HG02798 (cell line): ENCODE results near the gene SERPINE2.

Experiments
- ATAC-seq: cut with Tn5 transposase; IDR thresholded peaks from one replicate; pipeline ENCODE4 v1.9.1; 2021; ENCODE audit warnings: mild to moderate bottlenecking; ENCODE audit not compliant: unreplicated experiment, poor library complexity

SERPINE2 gene, protein sequence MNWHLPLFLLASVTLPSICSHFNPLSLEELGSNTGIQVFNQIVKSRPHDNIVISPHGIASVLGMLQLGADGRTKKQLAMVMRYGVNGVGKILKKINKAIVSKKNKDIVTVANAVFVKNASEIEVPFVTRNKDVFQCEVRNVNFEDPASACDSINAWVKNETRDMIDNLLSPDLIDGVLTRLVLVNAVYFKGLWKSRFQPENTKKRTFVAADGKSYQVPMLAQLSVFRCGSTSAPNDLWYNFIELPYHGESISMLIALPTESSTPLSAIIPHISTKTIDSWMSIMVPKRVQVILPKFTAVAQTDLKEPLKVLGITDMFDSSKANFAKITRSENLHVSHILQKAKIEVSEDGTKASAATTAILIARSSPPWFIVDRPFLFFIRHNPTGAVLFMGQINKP

DNA sequence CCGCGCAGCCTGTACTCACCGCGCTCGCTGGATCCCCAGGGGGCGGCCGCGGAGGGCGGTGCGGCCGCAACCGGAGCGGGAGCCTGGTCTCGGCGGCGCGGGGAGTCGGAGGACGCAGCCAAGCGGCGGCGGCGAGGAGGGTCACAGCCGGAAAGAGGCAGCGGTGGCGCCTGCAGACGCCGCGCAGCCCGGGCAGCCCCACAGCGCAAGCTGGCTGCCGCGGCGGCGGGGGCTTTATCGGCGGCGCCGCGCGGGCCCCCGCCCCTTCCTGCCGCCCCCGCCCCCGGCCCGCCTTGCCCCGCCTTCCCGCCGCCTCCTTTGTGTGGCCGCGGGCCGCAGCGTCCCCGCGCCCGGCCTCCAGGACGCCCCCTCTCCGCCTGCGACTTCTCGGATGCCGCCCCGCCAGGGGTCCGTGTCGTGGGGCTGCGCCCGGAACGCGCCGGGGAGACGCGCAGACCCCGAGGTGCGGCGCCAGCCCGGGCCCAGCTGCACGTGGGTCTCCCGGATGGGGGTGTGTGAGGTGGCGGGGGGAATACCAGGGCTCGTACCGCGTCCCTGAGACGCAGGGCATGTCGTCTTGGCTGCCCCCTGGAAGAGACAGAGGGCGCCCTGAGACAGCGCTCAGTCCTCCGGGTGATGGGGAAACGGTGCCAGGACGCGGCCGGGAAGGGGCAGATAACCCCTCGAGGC is at the start of gene SERPINE2:
Gene SERPINE2, minus strand, starts transcription at position 207 of the 690 bp plus-strand sequence. CDS start 37,386 bp downstream, outside the sequence.
- ATAC-seq, result peak; percentile 51

DNA sequence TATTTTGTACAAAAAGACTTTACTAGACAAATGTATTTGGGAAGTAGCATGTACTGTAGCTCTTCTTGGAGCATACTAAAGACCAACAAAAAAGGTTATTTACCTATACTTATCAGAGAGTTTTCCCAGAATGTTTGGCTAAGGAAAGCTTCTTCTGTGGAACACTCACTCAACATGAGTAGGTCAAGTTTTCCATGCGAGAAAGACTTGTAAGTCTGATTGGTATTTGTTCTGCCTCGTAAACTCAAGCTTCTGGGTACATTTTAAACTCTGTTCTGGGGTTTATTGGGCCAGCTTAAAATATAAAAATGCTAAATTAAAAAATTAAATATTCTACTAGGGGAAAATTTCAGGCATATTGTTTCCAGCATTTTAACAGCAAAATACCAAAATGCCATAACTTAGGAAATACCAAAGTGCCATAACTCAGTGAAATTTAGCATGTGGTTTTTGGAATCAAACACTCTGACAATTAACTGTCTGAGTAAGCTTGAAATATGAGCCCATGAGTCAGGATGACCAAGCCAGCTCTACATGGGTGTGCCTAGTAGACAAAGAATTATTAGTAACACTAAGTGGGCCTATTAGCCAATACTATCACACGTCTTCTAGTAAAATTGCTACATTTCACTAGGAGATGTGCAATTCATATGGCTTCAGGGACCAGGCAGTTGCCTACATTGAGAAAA is 47.3 kb upstream of the SERPINE2 start:
- no peak for ATAC-seq

DNA sequence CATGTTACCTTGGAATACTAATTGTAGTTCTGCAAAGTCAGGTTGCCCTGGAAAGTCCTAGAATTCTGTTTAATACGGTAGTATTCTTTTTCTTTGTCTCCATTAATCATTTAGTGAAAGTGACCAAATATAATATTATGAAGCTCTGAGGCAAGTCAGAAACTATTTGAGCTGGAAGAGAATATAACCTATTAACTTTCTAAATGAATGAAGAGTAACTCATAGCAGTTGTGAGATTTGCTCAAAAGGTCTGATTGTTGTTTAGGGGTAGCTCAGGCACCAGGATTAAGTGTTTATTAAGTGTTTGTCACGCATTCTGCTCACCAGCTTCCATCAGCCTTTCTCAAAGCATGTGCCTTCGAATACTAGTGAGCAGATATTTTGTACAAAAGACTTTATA is 46.7 kb upstream of the SERPINE2 start:
- no peak for ATAC-seq

DNA sequence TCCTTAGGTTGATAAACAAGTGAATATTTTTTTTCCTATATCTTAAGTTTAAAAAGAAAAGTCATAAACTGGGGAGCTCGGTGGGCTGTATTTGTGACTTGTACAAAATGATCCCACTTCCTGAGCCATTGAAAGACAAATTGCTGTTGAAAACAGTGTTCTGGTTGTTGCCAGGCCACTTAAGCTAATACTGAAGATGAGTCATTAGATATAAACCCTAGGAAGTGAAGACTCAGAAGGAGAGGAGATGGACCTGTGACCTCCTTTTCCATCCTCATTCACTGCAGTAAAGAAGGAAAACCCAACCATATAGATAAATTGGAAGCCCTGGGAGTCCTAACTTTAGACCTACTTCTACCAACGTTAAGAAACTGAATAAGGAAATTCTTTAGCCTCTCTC is 46.2 kb upstream of the SERPINE2 start:
- ATAC-seq, result no peak

DNA sequence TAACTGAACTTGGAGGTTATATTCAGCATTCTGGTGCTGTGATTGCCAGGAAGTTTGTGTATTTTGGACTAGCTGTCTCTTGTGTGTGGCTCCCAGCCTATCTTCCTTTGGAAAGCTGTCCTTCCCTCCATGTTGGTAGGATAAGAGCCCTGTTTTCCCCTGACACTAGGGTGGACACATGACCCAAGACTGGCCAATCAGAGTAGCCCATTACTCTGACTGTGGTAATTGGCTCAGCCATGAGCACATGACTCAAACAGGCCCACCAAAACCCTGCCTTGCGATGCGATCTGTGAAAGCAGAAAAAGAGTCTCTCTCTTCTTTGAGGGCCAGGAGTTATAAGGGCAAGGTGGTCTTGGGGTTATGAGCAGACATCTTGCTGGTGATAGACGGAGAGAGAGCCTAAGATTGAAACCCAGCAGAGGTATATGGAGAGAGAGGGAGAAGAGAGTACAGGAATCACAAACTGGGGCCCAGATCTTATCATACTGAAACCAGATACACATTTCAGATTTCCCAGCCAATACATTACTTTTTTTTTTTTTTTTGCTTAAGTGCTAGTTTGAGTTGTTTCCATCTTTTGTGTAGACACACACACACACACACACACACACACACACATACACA is 45.3 kb upstream of the SERPINE2 start:
- no peak for ATAC-seq

DNA sequence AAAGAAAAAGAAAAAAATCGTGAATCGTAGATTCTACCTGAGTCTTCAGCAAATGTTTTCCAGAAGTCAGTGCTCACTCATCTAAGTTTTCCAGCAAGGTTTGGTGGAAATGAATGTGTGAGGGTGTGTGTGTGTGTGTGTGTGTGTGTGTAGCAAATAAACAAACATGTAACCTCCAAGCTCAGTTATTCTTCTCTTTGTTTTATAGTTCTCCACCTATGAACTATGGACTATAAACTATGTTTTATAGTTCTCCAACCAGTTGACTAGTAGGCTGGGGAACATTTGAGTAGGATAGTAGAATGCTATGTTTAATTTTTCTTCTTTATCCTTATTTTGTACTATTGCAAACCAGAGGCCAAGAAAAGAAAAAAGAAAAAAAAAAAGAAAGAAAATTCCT is 44.6 kb upstream of the SERPINE2 start:
- ATAC-seq, result no peak

DNA sequence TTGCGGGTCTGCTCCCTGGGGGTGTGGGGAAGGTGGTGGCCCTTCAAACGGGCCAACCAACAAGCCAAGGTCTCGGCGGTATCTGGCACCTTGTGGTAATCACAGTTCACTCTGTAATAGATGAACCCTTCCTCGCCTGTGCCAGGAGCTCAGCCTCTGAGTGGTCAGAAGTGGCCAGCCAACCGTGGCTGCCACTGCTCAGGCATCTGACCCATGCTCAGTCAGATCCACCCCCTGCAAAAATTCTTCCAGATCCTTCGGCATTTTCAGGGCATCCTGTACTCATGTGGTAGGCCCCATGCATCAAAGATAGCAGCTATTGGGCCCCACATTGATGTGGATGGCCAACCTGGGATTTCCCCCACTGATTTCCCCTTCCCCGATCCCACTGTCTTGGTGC is 39.6 kb upstream of the SERPINE2 start:
- no peak for ATAC-seq

DNA sequence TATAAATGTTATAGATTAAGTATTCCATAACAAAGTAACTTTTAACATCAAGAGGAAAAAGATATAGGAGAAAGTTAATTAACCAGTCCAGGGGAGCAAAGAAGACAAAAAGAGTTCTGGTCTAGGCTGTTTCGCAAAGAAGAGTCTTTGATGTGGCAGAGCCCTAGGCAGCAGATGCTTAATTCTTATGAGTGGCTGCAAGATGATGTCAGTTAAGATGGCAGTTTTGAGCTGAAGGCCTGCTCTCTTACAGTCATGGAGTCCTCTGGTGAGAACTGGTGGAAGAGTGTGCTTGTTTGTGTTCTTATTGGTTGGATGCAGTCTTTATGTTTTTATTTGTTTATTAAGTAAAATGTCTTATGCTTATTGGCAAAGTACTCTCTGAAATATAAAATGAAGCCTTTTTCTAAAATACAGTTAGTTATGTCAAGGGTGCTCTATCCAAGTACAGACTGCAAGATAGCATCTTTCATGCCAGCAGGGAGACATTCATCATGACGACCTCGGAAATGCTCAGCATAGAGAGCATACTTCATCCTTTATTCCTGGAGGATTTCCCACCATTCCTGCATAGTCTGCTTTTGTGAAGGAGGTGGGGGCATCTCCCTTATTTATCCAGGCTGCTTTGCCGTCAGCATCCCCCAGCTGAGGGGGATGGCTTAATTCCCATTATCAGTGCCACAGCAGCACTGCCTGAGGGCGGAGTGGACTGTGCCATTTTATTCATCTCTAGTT is 38.9 kb upstream of the SERPINE2 start:
- no peak for ATAC-seq

DNA sequence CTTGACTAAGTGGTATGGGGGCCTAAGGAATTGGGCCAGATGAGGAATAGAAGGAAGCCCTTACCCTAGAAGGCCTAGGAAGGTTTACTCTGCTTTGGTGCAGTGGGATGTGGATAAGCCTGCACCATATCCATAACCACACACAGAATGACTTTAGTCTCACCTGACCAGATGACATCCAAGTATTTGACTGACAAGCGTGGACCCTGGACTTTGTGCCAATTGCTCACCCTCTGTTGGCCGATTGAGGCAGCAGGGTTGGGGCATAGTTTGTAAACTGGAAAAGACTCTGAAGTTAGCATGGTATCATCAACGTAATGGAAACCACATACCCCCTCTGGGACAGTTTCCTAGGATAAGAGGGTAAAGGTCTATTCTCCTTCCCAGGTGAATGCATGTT is 36.5 kb upstream of the SERPINE2 start:
- no peak for ATAC-seq

DNA sequence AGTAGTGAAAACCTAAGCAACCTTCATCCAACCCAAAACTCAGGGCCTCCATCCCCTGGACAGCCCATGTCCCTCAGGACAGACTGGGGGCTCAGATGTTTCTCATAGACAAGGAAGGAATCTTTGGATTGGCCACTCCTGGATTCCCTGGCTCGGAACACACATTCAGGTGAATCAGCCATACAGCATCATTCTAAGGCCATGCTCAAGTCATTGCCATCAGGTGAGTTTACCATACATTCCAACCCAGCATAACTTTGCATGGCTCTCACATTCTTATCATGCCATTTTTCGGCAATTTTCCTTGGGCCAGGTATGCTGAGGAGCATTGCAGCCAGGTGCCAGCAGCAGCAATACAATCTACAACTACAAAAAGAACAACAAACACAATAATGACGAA is 34.6 kb upstream of the SERPINE2 start:
- ATAC-seq, result no peak

DNA sequence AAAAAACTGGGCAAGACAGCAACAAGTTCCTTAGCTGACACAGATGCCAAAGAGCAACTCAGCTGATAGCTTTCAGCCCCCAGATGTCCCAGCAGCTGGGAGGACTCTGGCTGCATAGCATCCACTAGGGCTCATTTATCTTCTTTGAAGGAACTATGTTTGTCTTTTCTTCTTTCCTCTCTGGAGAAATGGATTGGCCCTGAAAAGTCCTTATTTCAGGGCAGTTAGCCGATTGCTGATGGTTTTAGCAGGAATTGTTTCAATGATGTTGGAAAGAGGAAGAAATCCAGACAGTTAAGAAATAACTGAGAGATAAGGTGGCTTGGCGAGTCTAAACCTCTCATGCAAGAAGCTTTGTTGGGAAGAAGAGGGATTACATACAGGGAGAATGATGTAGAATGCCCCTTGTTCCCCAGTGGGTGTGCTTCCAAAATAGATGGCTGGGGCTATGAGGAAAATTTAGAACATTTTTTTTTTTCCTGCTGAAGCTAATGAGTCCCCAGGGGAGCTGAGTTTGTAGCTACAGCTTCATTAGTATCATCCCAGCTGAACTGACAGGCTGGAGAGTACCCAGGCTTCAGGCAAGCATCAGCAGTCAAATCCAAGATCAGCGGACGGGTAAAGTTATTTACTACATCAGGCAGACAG is 33.6 kb upstream of the SERPINE2 start:
- ATAC-seq, result no peak

DNA sequence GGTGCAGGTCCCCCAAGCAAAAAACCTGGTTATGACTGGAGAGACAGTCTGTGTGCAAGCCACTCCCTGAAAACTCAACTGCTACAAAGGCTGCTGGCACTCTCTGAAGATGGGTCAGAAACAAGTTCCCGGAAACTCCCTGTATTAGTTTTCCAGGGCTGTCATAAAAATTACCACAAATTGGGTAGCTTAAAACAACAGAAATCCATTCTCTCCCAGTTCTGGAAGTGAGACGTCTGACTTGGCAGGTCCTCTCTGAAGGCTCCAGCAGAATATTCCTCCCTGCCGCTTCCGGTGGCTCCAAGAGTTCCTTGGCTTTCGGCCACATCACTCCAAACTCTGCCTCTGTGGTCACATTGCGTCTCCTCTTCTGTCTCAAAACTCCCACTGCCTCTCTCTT is 30.1 kb upstream of the SERPINE2 start:
- ATAC-seq, result no peak

DNA sequence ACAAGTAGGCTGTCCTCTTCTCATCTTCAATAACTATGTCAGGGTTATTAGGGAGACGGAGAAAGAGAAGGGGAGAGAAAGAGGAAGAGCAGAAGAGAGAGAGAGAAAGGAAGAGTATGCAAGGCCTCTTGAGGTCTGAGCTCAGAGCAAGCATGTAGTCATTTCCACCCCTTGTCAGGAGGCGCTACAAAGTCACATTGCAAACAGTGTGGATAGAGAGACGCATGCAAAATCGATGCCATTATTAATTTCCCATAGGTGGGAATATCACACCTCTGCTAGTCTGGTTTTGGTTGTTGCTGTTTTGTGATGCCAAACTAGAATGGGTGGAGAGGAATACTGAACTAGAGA is 24.2 kb upstream of the SERPINE2 start:
- no peak for ATAC-seq

DNA sequence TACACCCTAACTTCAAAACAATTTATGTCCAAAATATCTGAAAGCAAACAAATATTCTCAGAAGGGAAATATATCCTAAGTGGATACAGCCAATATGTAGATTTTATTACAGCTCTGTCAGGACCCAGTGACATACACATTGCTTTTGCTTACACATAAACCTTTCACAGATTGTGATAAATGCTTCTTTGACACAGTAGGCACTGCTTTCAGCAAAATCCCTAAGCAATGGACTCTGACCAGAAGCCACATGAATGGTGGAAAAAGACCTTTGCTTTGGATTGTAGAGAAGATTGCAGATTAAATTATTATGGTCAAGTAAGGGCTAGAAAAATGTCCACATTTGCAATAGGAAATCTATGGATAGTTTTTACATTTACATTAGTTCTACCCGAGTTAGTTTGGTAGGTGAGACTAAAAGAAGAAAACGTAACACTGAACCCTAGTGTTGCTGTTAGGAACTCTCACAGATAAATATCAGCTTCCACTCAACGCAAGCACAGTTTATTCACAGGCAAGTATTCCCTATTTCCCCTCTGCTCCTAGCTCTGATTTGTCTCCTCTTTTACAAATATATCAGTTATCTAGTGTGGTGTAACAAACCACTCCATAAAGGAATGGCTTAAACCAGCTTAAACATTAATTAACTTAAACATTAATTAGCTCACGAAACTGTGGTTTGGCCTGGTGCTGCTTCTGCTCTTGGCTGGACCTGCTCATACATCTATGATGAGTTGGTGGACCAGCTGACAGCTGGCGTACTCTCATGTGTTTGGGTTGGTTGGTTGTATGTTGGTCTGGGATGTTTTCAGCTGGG is 23.6 kb upstream of the SERPINE2 start:
- ATAC-seq, result no peak

DNA sequence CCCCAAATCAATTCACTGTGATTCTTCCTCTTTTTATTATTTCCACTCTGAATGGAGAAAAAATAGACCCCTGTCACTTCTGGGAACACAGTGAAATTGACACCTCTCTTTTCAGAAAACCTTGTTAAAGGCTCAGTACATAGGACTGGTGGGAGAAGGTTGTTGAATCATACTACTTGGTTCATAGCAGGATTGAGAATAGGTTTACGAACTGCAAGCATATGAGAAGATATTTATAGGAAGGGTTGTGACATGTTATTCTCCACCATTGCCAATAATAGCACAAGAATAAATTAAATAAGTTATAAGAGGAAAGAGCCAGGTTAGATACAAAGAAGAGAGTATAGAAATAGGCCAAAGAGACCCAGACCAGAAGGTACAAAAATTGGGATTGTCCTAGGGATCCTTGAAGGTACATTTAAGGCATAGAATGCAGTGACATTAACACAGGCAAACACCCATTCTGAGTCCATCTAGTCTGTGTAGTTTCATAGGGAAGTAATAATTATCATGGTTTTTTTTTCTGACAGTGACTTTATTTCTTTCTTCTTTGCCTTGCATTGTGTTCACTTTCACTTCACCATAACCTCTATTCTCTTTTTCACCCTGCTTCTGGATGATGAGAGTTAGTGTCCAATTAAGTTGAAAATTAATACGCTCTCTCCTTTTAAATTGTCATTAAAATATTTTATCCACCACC is 21.8 kb upstream of the SERPINE2 start:
- no peak for ATAC-seq

DNA sequence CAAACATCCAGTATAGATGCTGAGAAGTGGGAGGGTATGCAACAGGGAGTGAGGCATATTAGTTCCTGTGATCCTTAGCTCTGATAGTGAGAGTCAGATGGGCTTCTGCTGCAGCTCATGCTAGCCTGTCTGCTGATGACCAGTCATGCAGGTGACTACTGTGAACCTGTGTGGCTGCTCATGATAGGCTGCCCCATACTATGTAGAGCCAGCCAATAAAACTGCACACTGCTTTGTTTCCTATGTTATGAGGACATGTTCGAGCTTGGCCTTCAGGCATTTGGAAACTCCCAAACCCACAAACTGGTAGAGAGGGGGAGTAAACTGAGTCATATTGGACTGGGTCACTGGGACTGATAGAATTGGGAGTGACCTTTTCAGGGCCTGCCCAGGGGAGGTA is 20.1 kb upstream of the SERPINE2 start:
- no peak for ATAC-seq

DNA sequence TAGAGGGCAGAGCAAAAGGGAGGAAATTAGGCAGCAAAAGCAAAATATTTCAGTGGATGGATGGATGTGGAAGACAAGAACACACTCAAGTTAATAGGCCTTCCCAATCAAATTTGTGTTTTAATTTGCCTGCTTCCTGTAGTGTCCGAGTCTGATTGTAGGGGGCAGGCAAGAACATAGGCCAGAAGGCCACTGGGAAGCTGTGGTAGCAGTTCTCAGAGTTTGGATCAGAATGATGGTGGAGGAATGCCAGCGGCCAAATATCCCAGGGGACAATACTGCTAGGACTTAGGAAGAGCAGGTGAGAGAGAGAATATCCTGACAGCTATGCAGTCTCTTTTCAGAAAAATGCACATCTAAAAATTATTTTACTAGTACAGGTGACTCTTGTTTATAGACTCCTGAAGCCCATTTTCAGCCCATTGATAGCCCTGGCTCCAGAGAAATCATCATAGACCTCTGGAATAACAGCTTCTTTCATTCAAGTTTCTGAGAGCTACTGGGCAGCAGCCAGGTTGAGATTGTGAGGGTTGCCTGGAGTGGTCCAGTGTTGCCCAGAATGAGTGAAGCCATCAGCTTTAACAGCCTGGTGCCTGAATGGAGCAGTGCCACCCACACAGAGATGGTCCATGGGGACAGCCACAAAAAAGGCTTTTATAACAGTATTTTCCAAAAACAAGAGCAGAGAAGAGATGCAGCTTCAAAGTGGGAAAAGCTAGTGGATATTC is 19.1 kb upstream of the SERPINE2 start:
- no peak for ATAC-seq

DNA sequence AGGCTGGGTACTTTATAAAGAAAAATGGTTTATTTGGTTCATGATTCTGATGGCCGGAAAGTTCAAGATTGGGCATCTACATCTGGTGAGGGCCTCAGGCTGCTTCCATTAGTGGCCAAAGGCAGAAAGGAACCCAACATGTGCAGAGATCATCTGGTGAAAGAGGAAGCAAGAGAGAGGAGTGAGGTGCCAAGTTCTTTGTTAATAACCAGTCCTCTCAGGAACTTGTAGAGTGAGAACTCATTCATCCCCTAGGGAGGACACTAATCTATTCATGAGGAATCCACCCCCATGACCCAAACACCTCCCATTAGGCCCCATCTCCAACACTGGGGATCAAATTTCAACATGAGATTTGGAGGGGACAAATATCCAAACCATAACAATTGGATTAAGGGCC is 17.8 kb upstream of the SERPINE2 start:
- no peak for ATAC-seq
